CD4-positive, alpha-beta T cell treated with Interleukin-17A for 1 hour (primary cell): Measurements from ENCODE around the gene SLC22A16.

Experiments
- DNase-seq: peaks from one replicate; pipeline ENCODE4 v3.0.0-alpha.2; 2020

Gene SLC22A16

DNA sequence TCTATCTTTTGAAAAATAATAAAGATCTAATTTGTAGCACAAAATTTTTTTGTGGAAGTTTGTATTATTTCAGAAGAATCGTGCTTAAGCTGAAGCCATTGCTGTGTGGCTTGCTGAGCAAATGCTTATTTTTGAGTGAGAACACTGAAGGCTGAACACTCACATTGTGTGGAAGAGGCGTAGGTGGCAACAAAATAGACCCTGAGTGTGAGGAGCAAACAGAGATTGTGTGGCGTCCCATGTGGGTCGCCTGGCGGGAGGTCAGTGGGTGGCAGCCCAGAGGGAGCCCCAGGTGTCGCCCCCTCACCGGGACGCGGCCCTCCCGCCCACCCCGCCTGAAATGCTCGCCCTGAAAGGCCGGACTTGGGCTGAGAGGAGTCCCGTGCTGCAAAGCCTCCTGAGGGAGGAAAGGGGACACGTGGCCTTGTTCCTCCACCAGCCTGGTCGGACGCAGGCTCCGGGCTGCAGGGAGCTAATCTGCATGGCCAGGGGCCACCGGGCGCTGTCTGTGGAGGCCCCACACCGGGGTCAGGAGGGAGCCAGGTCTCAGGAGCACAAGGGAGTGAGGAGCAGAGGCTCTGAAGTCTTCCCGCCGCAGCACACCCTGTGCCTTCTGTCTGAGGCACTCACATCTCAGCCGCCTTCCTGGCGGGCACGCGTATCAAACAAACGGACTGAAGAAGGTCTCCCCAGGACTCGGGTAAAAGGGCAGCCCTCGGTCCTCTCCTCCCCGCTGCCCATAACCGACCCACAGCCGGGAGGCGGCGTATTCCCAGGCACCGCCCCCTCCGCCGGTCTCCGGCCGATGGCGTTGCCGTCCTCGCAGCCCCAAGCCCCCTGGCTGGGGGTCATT lies 77.0 kb downstream of the SLC22A16 start:
- no peak for DNase-seq

DNA sequence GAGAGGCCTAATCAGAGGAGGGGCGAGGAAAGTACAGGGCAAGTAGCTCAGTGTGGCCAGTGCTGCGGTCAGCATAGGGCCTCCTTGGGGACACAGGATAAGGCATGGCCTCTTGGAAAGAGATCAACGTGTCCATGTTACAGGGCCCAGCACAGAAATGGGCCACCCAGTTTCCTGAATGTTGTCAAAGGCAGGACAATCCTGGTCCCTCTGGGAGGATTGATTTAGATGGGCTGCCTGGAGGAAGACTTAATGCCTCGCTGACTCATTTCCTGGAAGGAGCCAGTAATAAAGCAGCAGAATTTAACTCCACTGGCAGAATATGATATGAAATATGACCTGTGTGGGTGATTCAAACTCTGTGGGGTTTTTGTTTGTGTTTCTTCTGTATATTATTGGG lies 77.6 kb downstream of the SLC22A16 start:
- no peak for DNase-seq

DNA sequence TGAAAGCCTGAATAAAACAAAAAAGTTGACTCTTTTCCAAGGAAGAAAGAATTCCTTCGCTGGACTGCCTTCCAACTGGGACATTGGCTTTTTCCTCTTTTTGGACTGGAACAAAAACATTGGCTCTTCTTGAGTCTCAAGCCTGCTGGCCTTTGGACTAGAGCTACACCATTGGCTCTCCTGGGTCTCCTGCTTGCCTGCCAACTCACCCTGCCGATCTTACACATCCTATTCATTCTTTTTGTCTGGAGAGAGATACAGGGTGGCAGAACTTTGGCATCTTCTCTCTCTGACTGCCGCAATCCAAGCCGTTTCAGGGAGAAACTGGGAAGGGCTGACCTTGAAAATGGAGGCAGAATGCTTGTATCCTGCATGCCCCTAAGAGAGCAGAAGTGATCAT lies 81.2 kb downstream of the SLC22A16 start:
- DNase-seq = no peak

DNA sequence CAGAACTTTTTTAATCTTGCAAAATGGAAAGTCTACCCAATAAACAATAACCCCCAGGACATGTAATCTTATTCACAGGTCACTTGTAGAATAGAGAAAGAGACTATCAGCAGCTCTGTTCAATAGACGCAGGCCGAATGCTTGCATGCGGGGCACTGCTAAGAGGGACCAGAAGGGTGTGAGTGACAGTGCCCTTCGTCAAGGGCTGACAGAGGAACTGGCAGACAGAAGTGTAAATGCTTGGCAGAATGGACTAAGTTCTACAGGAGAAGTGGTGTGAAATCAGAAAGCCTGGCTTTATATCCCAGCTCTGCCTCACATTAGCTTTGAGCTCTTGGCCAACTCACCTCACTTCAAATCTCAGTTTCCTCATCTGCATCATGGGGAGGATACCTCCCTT lies 82.0 kb downstream of the SLC22A16 start:
- no peak for DNase-seq

DNA sequence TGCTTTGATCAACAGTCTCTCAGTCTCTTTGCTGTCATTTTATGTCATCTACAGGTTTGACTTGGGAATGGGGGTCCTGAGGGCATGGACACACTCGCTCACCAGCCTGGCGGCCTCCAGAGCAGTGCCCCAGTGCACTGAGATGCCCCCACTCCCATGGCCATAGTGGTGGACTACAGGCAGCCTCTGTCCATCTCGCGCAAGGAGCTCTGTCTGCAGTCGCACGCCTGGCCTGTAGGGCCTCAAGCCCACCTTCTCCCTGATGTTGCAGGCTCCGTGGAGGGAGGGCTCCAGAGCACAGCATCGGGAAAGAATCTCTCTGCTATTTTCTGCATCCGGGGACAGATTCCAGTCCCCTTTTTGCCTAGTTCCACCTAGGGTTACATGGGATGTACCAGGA lies 83.7 kb downstream of the SLC22A16 start:
- no peak for DNase-seq

DNA sequence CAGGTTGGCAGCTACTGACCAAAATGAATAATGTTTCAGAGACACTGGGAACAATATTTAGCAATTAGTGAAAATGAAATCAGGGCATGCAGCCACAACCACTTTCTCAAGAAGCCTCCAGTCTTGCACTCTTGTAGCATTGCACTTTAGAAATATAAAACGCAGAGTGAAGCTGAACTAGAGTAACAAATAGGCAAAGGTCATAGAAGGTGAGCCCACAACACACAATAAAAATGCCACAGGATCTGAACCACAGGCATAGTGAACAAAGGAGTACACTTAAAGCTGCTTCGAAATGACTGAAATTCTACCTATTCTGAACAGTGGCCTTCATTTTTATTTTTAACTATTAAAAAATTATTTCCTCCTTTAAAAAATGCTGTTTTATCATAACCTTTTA lies 86.0 kb downstream of the SLC22A16 start:
- DNase-seq = no peak

DNA sequence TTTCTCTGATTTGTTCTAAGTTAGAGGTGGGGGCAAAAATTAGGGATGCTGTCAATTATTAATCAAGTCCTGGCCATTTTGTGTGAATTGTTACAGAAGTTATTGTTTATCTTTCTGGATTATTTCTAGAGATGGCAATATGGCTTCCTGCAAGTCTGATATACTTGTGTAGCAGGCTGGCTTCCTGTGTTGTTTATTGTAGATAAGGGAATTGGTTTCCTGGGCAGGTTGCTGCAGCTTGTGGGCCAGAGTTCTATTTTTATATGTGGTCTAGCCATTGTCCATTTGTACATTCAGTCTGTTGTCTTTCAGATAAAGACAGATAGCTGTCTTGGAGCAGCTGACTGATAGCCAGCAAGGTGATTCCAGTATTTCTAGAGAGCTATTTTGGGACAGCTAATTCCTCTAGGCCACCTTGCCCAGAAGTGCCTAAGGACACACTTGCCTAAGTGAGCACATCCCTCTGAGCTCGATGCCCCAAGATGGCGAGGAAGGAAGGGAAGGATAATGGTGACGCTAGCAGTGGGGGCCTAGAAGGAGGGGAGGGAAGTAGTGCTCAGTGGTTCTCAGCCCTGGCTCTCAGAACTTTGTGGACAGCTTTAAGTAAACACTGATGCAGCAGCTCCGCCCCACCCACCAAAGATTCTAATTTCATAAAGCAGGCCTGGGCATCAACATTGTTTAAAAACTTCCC lies 86.6 kb downstream of the SLC22A16 start:
- DNase-seq = no peak

DNA sequence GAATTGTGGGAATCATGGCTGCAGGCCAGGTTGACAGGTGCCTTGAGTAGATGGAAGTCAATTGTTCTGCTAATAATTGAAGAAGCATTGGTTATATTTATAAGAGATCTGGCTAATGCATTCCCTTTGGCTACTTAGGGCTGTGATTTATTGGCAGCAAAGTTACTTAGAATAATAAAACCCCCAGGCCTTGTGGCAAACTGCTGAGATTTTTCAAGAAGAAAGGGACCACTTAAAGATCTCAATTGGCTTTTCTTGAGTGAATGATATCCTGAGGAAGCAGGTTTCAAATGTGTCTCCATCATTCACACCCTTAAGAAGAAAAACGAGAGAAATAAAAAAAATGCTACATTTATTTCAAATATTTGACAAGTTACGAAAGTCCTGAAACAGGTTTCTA lies 88.4 kb downstream of the SLC22A16 start:
- no peak for DNase-seq

DNA sequence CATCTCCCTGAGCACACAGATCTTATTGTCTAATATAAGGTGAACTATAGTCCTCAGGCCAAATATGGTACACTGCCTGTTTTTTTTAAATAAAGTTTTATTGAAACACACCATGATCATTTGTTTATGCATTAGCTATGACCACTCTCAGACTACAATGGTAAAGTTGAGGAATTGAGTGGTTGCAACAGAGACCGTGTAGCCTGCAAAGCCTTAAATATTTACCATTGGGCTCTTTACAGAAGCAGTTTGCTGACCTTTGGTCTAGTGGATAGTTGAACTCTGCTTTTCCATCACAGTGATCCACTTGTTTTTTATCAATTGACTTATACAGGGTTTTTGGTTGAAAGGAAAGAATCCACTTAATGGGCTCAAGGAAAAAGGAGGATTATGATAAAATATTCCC lies 91.0 kb downstream of the SLC22A16 start:
- DNase-seq = no peak

DNA sequence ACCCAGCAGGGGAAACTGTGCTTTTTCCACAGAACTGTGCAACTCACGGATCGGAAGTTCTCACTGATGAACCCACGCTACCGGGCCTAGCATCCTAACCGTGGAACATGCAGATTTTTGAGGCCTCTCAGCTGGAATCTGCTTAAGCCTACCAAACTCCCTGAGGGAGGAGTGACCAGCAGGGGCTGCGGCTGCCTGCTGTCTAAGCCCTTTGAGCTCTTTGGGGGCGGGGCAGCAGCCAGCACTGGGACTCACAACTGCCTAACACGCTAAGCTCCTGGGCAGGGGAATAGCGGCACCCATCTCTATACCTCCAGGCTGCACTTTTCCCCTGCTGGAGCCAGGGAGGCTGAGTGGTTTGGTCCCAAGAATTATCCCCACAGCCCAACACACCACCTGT lies 97.9 kb downstream of the SLC22A16 start:
- DNase-seq = no peak
